HepG2 (cell line): ENCODE measurements around the gene ARMC5. TPM values are rescaled to one million over a fixed set of nuclear protein-coding genes. Genes with fewer than 3 reads are reported as not detected.

Experiments used
- FOXK2 ChIP-seq: fragments of 450-650 bp; IDR thresholded peaks from 2 replicates; pipeline ENCODE4 v1.6.1; 2016
- JUND ChIP-seq: sonication (generic); formaldehyde crosslinking; IDR thresholded peaks from 2 replicates; pipeline ENCODE4 v1.8.0; 2022; ENCODE audit warnings: mild to moderate bottlenecking, missing genetic modification reagents
- KLF16 ChIP-seq, 2 experiments: sonication (generic) in 1 of 2; formaldehyde crosslinking in 1 of 2; IDR thresholded peaks; 2 replicates each; pipeline versions ENCODE4 v1.6.1 to v1.8.0; 2016 to 2023; ENCODE audit warnings: missing genetic modification reagents in 2 of 2, missing compliant biosample characterization in 1 of 2
- LCORL ChIP-seq, 2 experiments: fragments of 450-650 bp in 1 of 2; sonication (generic) in 1 of 2; formaldehyde crosslinking in 1 of 2; IDR thresholded peaks; 2 replicates each; pipeline versions ENCODE4 v1.5.0 to v1.6.1; 2017 to 2020; ENCODE audit warnings: antibody characterized with exemption in 1 of 2, missing genetic modification reagents in 1 of 2
- RFXANK ChIP-seq: IDR thresholded peaks from 2 replicates; pipeline ENCODE4 v1.6.1; 2016
- XRCC5 ChIP-seq: fragments of 200-400 bp; formaldehyde crosslinking; optimal IDR thresholded peaks from 2 replicates; pipeline ENCODE3; 2017; ENCODE audit warnings: mild to moderate bottlenecking, low read length
- ZNF432 ChIP-seq: sonication (generic); formaldehyde crosslinking; IDR thresholded peaks from 2 replicates; pipeline ENCODE4 v1.5.0; 2020; ENCODE audit warnings: missing genetic modification reagents, mild to moderate bottlenecking, borderline replicate concordance
- ZNF460 ChIP-seq: sonication (generic); formaldehyde crosslinking; IDR thresholded peaks from 2 replicates; pipeline ENCODE4 v1.5.1; 2020; ENCODE audit warnings: missing genetic modification reagents, mild to moderate bottlenecking, borderline replicate concordance
- ZNF879 ChIP-seq: sonication (generic); formaldehyde crosslinking; IDR thresholded peaks from 2 replicates; pipeline ENCODE4 v1.8.1; 2023; ENCODE audit warnings: missing genetic modification reagents
- polyA plus RNA-seq, 8 experiments: library from polyadenylated mRNA; depleted of rRNA in 3 of 8; stranded (reverse) in 7 of 8; unstranded in 1 of 8; fragments of >200 nt; fragmentation: Illumina TruSeq in 4 of 8; extraction: Trizol in 4 of 8; gene quantifications; 2 replicates each; pipeline versions ENCODE4 v1.2.1 to v1.2.3, GENCODE V29; 2011 to 2016; ENCODE audit warnings: low read depth in 4 of 8, missing spikeins in 1 of 8, mixed read lengths in 1 of 8; ENCODE audit not compliant: insufficient read depth in 1 of 8
- total RNA-seq, 5 experiments: library from RNA; depleted of rRNA; stranded (reverse); fragments of >200 nt; fragmentation: Illumina TruSeq; extraction: Trizol; gene quantifications; 2 replicates each; pipeline ENCODE4 v1.2.3, GENCODE V29; 2016; ENCODE audit warnings: low read depth in 1 of 5
- TF ChIP-seq, protein P1 (sequence below): sonication (generic); formaldehyde crosslinking; IDR thresholded peaks from 2 replicates; pipeline ENCODE4 v1.5.0; 2020; ENCODE audit warnings: missing genetic modification reagents, mild to moderate bottlenecking, borderline replicate concordance
- TF ChIP-seq, protein P2 (sequence below): fragments of 450-650 bp; IDR thresholded peaks from 2 replicates; pipeline ENCODE4 v1.6.1; 2017
- TF ChIP-seq, protein P3 (sequence below), 2 experiments: sonication (generic) in 1 of 2; formaldehyde crosslinking in 1 of 2; IDR thresholded peaks; 2 replicates each; pipeline versions ENCODE4 v1.5.1 to v1.6.1; 2011 to 2020; ENCODE audit warnings: borderline replicate concordance in 1 of 2, low read depth in 1 of 2, low read length in 1 of 2, mild to moderate bottlenecking in 1 of 2, missing genetic modification reagents in 1 of 2, moderate library complexity in 1 of 2
- TF ChIP-seq, protein P4 (sequence below), 2 experiments: IDR thresholded peaks; 2 replicates each; pipeline ENCODE4 v1.6.1; 2011 to 2012; ENCODE audit warnings: low read length in 2 of 2, borderline replicate concordance in 1 of 2, low read depth in 1 of 2, mild to moderate bottlenecking in 1 of 2, moderate library complexity in 1 of 2
- TF ChIP-seq, protein P5 (sequence below): sonication (generic); formaldehyde crosslinking; IDR thresholded peaks from 2 replicates; pipeline ENCODE4 v1.4.0; 2020; ENCODE audit warnings: missing genetic modification reagents

ARMC5 gene
- total and polyA plus RNA-seq, 2 of the 13 experiments (the other 11 are each of a cell fraction or from before 2014, with no cell fraction given): 10.8 to 22.3 TPM

DNA sequence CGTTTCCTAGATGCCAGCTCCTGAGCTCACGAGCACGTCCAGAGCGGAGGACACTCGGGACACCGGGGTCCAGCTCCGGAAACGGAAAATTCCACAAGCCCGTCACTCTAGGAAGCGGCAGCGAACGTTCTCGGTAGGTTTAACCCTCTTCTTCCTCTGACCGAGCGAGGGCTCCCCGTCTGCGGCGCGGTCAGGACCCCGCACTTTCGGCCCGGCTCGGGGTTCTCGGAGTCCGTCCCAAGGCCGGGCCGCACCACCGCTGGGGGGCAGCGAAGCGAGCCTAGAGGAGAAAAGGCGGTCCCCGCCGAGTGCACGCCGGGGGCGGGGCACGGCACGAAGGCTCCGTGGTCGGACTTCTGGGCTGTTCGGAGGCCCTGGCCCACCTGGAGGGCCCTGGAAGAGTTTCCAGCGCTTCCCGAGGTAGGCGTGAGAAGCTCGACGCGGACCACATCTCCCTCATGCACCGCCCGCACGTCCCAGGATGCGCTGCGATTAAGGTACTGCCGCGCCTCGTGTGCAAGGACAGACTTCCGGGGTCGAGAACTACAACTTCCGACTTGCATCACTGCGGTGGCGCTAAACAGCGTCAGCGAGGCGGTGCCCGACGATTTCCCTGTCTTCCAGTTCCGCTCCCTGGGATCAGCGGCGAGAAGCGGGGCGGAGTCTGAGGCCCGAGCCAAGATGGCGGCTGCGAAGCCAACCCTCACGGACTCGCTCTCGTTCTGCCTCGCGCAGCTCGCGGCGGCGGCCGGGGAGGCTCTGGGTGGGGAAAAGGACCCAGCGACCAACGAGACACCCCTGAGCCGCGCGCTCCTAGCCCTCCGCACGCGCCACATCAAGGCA lies at the start of gene ARMC5 (continued):
- TF ChIP-seq, protein P1, sequence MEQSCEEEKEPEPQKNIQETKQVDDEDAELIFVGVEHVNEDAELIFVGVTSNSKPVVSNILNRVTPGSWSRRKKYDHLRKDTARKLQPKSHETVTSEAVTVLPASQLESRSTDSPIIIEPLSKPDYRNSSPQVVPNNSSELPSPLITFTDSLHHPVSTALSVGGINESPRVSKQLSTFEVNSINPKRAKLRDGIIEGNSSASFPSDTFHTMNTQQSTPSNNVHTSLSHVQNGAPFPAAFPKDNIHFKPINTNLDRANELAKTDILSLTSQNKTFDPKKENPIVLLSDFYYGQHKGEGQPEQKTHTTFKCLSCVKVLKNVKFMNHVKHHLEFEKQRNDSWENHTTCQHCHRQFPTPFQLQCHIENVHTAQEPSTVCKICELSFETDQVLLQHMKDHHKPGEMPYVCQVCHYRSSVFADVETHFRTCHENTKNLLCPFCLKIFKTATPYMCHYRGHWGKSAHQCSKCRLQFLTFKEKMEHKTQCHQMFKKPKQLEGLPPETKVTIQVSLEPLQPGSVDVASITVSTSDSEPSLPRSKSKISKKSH (CRISPR knock-in tag): peak; percentile 27; the same call in 1 of the 2 replicates
- TF ChIP-seq ZNF460 (CRISPR knock-in tag): no peak
- TF ChIP-seq ZNF879 (CRISPR knock-in tag): peak; percentile 56; the same call in 1 of the 2 replicates
- TF ChIP-seq RFXANK (CRISPR knock-in tag): no peak; the same call in 1 of the 2 replicates
- TF ChIP-seq, protein P2, sequence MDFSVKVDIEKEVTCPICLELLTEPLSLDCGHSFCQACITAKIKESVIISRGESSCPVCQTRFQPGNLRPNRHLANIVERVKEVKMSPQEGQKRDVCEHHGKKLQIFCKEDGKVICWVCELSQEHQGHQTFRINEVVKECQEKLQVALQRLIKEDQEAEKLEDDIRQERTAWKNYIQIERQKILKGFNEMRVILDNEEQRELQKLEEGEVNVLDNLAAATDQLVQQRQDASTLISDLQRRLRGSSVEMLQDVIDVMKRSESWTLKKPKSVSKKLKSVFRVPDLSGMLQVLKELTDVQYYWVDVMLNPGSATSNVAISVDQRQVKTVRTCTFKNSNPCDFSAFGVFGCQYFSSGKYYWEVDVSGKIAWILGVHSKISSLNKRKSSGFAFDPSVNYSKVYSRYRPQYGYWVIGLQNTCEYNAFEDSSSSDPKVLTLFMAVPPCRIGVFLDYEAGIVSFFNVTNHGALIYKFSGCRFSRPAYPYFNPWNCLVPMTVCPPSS: no peak
- TF ChIP-seq KLF16 (CRISPR knock-in tag; IDR thresholded peaks at IDR 0.05): peak; percentile 90 to 94; a peak in 3 of 4 replicates
- TF ChIP-seq, protein P3, sequence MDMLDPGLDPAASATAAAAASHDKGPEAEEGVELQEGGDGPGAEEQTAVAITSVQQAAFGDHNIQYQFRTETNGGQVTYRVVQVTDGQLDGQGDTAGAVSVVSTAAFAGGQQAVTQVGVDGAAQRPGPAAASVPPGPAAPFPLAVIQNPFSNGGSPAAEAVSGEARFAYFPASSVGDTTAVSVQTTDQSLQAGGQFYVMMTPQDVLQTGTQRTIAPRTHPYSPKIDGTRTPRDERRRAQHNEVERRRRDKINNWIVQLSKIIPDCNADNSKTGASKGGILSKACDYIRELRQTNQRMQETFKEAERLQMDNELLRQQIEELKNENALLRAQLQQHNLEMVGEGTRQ (IDR thresholded peaks at IDR 0.05; ENCODE audit: low read depth, low read length): no peak; the same call in 1 of the 2 replicates
- TF ChIP-seq, protein P3 (CRISPR knock-in tag; IDR thresholded peaks at IDR 0.05; ENCODE audit: borderline replicate concordance): no peak
- TF ChIP-seq ZNF432: no peak
- peak; percentile 86 for TF ChIP-seq XRCC5
- TF ChIP-seq, protein P4, sequence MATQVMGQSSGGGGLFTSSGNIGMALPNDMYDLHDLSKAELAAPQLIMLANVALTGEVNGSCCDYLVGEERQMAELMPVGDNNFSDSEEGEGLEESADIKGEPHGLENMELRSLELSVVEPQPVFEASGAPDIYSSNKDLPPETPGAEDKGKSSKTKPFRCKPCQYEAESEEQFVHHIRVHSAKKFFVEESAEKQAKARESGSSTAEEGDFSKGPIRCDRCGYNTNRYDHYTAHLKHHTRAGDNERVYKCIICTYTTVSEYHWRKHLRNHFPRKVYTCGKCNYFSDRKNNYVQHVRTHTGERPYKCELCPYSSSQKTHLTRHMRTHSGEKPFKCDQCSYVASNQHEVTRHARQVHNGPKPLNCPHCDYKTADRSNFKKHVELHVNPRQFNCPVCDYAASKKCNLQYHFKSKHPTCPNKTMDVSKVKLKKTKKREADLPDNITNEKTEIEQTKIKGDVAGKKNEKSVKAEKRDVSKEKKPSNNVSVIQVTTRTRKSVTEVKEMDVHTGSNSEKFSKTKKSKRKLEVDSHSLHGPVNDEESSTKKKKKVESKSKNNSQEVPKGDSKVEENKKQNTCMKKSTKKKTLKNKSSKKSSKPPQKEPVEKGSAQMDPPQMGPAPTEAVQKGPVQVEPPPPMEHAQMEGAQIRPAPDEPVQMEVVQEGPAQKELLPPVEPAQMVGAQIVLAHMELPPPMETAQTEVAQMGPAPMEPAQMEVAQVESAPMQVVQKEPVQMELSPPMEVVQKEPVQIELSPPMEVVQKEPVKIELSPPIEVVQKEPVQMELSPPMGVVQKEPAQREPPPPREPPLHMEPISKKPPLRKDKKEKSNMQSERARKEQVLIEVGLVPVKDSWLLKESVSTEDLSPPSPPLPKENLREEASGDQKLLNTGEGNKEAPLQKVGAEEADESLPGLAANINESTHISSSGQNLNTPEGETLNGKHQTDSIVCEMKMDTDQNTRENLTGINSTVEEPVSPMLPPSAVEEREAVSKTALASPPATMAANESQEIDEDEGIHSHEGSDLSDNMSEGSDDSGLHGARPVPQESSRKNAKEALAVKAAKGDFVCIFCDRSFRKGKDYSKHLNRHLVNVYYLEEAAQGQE (IDR thresholded peaks at IDR 0.05; ENCODE audit: borderline replicate concordance in 1 of 2, low read depth in 1 of 2, low read length in 2 of 2): peak in 1 of 2 experiments; percentile 56; a peak in 1 of 4 replicates
- TF ChIP-seq, protein P5, sequence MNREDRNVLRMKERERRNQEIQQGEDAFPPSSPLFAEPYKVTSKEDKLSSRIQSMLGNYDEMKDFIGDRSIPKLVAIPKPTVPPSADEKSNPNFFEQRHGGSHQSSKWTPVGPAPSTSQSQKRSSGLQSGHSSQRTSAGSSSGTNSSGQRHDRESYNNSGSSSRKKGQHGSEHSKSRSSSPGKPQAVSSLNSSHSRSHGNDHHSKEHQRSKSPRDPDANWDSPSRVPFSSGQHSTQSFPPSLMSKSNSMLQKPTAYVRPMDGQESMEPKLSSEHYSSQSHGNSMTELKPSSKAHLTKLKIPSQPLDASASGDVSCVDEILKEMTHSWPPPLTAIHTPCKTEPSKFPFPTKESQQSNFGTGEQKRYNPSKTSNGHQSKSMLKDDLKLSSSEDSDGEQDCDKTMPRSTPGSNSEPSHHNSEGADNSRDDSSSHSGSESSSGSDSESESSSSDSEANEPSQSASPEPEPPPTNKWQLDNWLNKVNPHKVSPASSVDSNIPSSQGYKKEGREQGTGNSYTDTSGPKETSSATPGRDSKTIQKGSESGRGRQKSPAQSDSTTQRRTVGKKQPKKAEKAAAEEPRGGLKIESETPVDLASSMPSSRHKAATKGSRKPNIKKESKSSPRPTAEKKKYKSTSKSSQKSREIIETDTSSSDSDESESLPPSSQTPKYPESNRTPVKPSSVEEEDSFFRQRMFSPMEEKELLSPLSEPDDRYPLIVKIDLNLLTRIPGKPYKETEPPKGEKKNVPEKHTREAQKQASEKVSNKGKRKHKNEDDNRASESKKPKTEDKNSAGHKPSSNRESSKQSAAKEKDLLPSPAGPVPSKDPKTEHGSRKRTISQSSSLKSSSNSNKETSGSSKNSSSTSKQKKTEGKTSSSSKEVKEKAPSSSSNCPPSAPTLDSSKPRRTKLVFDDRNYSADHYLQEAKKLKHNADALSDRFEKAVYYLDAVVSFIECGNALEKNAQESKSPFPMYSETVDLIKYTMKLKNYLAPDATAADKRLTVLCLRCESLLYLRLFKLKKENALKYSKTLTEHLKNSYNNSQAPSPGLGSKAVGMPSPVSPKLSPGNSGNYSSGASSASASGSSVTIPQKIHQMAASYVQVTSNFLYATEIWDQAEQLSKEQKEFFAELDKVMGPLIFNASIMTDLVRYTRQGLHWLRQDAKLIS (CRISPR knock-in tag): no peak; the same call in 1 of the 2 replicates
- TF ChIP-seq LCORL (IDR thresholded peaks at IDR 0.05): no peak
- TF ChIP-seq LCORL (CRISPR knock-in tag; IDR thresholded peaks at IDR 0.05): peak; percentile 91
- TF ChIP-seq JUND (CRISPR knock-in tag): peak; percentile 33; the same call in 1 of the 2 replicates
- no peak for TF ChIP-seq FOXK2
